GM12874 (cell line): ENCODE results near the gene TSC22D4.

Experiments
- CTCF ChIP-seq: IDR thresholded peaks from 2 replicates; pipeline ENCODE4 v1.5.1; 2011; ENCODE audit warnings: low read depth, mild to moderate bottlenecking, control low read depth, low read length, moderate library complexity; ENCODE audit not compliant: insufficient read depth

TSC22D4 gene

GRCh38 chr7:100432053-100432452 lies 47.0 kb downstream of the TSC22D4 start:
- no peak for TF ChIP-seq CTCF

GRCh38 chr7:100431286-100431735 lies 47.7 kb downstream of the TSC22D4 start:
- no peak for TF ChIP-seq CTCF

- no peak for TF ChIP-seq CTCF
Observed at GRCh38 chr7:100430493-100431285, 48.3 kb downstream of the TSC22D4 start.

- no peak for TF ChIP-seq CTCF
Observed at GRCh38 chr7:100429637-100430492, 49.1 kb downstream of the TSC22D4 start, which contains the start of gene MEPCE. Gene MEPCE, plus strand, starts transcription at chr7:100429831. Its CDS starts 188 bp downstream, at chr7:100430019.

- TF ChIP-seq CTCF: no peak
Observed at GRCh38 chr7:100428967-100429636, 49.9 kb downstream of the TSC22D4 start.

GRCh38 chr7:100428199-100428966 lies 50.6 kb downstream of the TSC22D4 start, which contains the start of gene ZCWPW1:
Gene ZCWPW1, minus strand, starts transcription at chr7:100428703. Its CDS starts 8,054 bp downstream, at chr7:100420649.
- no peak for TF ChIP-seq CTCF
